PC-9 (cell line): ENCODE results near the gene N4BP2L1. TPM values are rescaled to one million over a fixed set of nuclear protein-coding genes. Genes with fewer than 3 reads are reported as not detected.

ENCODE experiments used
- BruUV-seq: library from RNA; stranded (reverse); fragments of 400-500 nt; replicated peaks from 2 replicates; lab custom pipeline; 2021; lab: Mats Ljungman, UMichigan
- CTCF ChIA-PET: fragments of 300-600 bp; sonication (Branson Sonifier 250); formaldehyde crosslinking; loops from one replicate; lab custom pipeline; 2022; ENCODE audit warnings: antibody characterized with exemption; lab: Charles Lee
- POLR2A ChIA-PET: fragments of 300-600 bp; sonication (Branson Sonifier 250); formaldehyde crosslinking; loops from one replicate; lab custom pipeline; 2022; ENCODE audit warnings: antibody characterized with exemption; ENCODE audit not compliant: unreplicated experiment; lab: Charles Lee
- DNase-seq, 2 experiments: peaks; one replicate each; pipeline versions ENCODE4 v3.0.0 to v3.0.0-alpha.2; 2015 to 2022; ENCODE audit warnings: mixed read lengths in 1 of 2
- H2AFZ ChIP-seq: fragments of 200-600 bp; sonication (generic); 2 replicates; pipeline ENCODE4 v1.8.1; 2017; ENCODE audit warnings: antibody characterized with exemption
- H3F3A ChIP-seq: fragments of 200-600 bp; sonication (generic); 2 replicates; pipeline ENCODE4 v1.8.1; 2017; ENCODE audit warnings: antibody characterized with exemption, mild to moderate bottlenecking, low read depth; ENCODE audit not compliant: insufficient read depth
- H3K27ac ChIP-seq: fragments of 200-600 bp; sonication (generic); 2 replicates; pipeline ENCODE4 v1.6.1; 2016; ENCODE audit warnings: mixed run types
- H3K27me3 ChIP-seq: fragments of 200-600 bp; sonication (generic); 2 replicates; pipeline ENCODE4 v1.6.1; 2016; ENCODE audit warnings: low read depth, mixed run types; ENCODE audit not compliant: insufficient read depth
- H3K36me3 ChIP-seq: fragments of 200-600 bp; sonication (generic); 2 replicates; pipeline ENCODE4 v1.6.1; 2016; ENCODE audit warnings: low read depth, mixed run types
- H3K4me1 ChIP-seq: fragments of 200-600 bp; sonication (generic); replicated peaks from 2 replicates; pipeline ENCODE4 v1.6.1; 2016; ENCODE audit warnings: mixed run types; ENCODE audit not compliant: insufficient read depth
- H3K4me2 ChIP-seq: fragments of 200-600 bp; sonication (generic); 2 replicates; pipeline ENCODE4 v1.6.1; 2017; ENCODE audit warnings: mixed run types
- H3K4me3 ChIP-seq: fragments of 200-600 bp; sonication (generic); 2 replicates; pipeline ENCODE4 v1.6.1; 2016; ENCODE audit warnings: mixed run types
- H3K79me2 ChIP-seq: fragments of 200-600 bp; sonication (generic); 2 replicates; pipeline ENCODE4 v1.6.1; 2017; ENCODE audit warnings: low read depth, mixed run types
- H3K9me2 ChIP-seq: fragments of 200-600 bp; sonication (generic); 2 replicates; pipeline ENCODE4 v1.8.1; 2017; ENCODE audit warnings: mild to moderate bottlenecking; ENCODE audit not compliant: insufficient read depth
- H3K9me3 ChIP-seq: fragments of 200-600 bp; sonication (generic); 2 replicates; pipeline ENCODE4 v1.8.1; 2016; ENCODE audit warnings: low read depth; ENCODE audit not compliant: insufficient read depth
- H4K20me1 ChIP-seq: fragments of 200-600 bp; sonication (generic); 2 replicates; pipeline ENCODE4 v1.8.1; 2017; ENCODE audit not compliant: insufficient read depth
- CTCF ChIP-seq: fragments of 200-600 bp; sonication (generic); conservative IDR thresholded peaks from 2 replicates; pipeline ENCODE4 v1.6.1; 2017; ENCODE audit warnings: mixed run types, antibody characterized with exemption, mild to moderate bottlenecking, moderate library complexity
- EZH2 ChIP-seq: fragments of 200-600 bp; sonication (generic); IDR thresholded peaks from 2 replicates; pipeline ENCODE4 v1.8.0; 2017; ENCODE audit warnings: antibody characterized with exemption, low read depth
- intact Hi-C: fragments of 100-400 bp; cut with micrococcal nuclease; formaldehyde crosslinking; loops from one replicate; pipeline ENCODE4 v1.10.0; 2022; ENCODE audit not compliant: unreplicated experiment
- total RNA-seq: library from RNA; stranded (reverse); gene quantifications from 2 replicates; pipeline ENCODE4 v1.2.3, GENCODE V29; 2021

The N4BP2L1 gene
- total RNA-seq, 1 experiment from 2014 or later, result 4.0 TPM

- no peak overlapping the region for H2AFZ ChIP-seq
- intact Hi-C loops, result no loop called here
These were observed 18.3 kb upstream of the N4BP2L1 start for GRCh38 chr13:32446220-32446619.

GRCh38 chr13:32445461-32445860, 17.5 kb upstream of the N4BP2L1 start:
- H3K27ac ChIP-seq, result no peak overlapping the region
- DNase-seq, result no peak
- H3K4me1 ChIP-seq, result no peaks in the 10 kb centered on the region
- H3F3A ChIP-seq, result no peaks in the 10 kb centered on the region
- H3K4me3 ChIP-seq, result no peak overlapping the region
- no peak overlapping the region for H3K4me2 ChIP-seq
- H3K79me2 ChIP-seq, result no peaks in the 10 kb centered on the region
- POLR2A ChIA-PET, result no interaction called here
- intact Hi-C loops, result no loop called here
- H3K9me3 ChIP-seq, result no peaks in the 10 kb centered on the region
- no peak overlapping the region for H2AFZ ChIP-seq
- H4K20me1 ChIP-seq, result no peaks in the 10 kb centered on the region
- no peaks in the 10 kb centered on the region; the same call in 1 of the 2 replicates for H3K9me2 ChIP-seq
- TF ChIP-seq CTCF (no peak), EZH2 (no peak)
- BruUV-seq, result no TSS peak
- H3K36me3 ChIP-seq, result no peaks in the 10 kb centered on the region
- no peaks in the 10 kb centered on the region for H3K27me3 ChIP-seq
- CTCF ChIA-PET, result no interaction called here

More at GRCh38 chr13:32446220-32446619, 18.3 kb upstream of the N4BP2L1 start:
- CTCF ChIA-PET, result no interaction called here
- no peaks in the 10 kb centered on the region for H3F3A ChIP-seq
- no TSS peak for BruUV-seq
- H3K79me2 ChIP-seq, result no peaks in the 10 kb centered on the region
- no peak overlapping the region for H3K27ac ChIP-seq
- no peak overlapping the region for H3K4me3 ChIP-seq
- POLR2A ChIA-PET, result no interaction called here
- H4K20me1 ChIP-seq, result no peaks in the 10 kb centered on the region
- no peak for DNase-seq
- TF ChIP-seq CTCF (no peak), EZH2 (no peak)
- no peaks in the 10 kb centered on the region; the same call in 1 of the 2 replicates for H3K9me2 ChIP-seq
- H3K27me3 ChIP-seq, result no peaks in the 10 kb centered on the region
- no peaks in the 10 kb centered on the region for H3K4me1 ChIP-seq
- H3K9me3 ChIP-seq, result no peaks in the 10 kb centered on the region
- H3K4me2 ChIP-seq, result no peak overlapping the region
- H3K36me3 ChIP-seq, result no peaks in the 10 kb centered on the region

- Histone ChIP-seq H3K79me2 (no peaks in the 10 kb centered on the region), H3F3A (no peaks in the 10 kb centered on the region), H4K20me1 (no peaks in the 10 kb centered on the region), H3K9me2 (no peaks in the 10 kb centered on the region), H3K27ac (no peak overlapping the region), H3K9me3 (no peaks in the 10 kb centered on the region), H3K4me2 (no peak overlapping the region), H3K4me1 (no peaks in the 10 kb centered on the region), H2AFZ (no peak overlapping the region), H3K27me3 (no peaks in the 10 kb centered on the region), H3K36me3 (no peaks in the 10 kb centered on the region), H3K4me3 (no peak overlapping the region)
- no peak for DNase-seq
- intact Hi-C loops, result no loop called here
- TF ChIP-seq EZH2, result no peak
- peak; percentile 29; the same call in 1 of the 2 replicates for TF ChIP-seq CTCF
- CTCF ChIA-PET, result no interaction called here
- BruUV-seq, result no TSS peak
- POLR2A ChIA-PET, result no interaction called here
These were observed 15.2 kb upstream of the N4BP2L1 start for GRCh38 chr13:32443111-32443510.
